ENCODE results near the gene USP15.

The USP15 gene

GRCh38 chr12:62261876-62262517 lies 1.8 kb downstream of the USP15 start:
- Histone ChIP-seq H3K4me3 (ENCODE audit: control insufficient read depth in 1 of 7, extremely low read depth in 1 of 7, insufficient read depth in 4 of 7, low read depth in 2 of 7, low read length in 6 of 7) (peak overlapping the region in 6 of 7 experiments; percentile 68 to 100 (median 94)), H3K4me1 (ENCODE audit: control extremely low read depth in 1 of 4, control insufficient read depth in 4 of 4, insufficient read depth in 4 of 4, low read length in 3 of 4) (peaks cover 34 to 87% (median 48%) of the 10 kb centered on the region in 4 experiments), H3K9me3 (ENCODE audit: control extremely low read depth in 1 of 5, control insufficient read depth in 4 of 5, insufficient read depth in 2 of 5, low read depth in 1 of 5, low read length in 4 of 5) (no peaks in the 10 kb centered on the region), H3K27me3 (replicated peaks in 2 of 5; ENCODE audit: control insufficient read depth in 4 of 5, insufficient read depth in 5 of 5, low read length in 4 of 5) (no peaks in the 10 kb centered on the region), H3K36me3 (ENCODE audit: control insufficient read depth in 4 of 4, insufficient read depth in 4 of 4, low read length in 3 of 4) (peaks cover 0 to 5% (median 0%) of the 10 kb centered on the region in 4 experiments), H3K27ac (ENCODE audit: insufficient read depth in 1 of 2, low read depth in 1 of 2, low read length in 2 of 2, poor library complexity in 1 of 2, severe bottlenecking in 2 of 2) (peak overlapping the region; percentile 96 to 98)
- ChIA-PET POLR2A (no interaction called here), CTCF (no interaction called here)
- WGBS (ENCODE audit: insufficient coverage): 52% methylated on average over 4 of the region's 10 CpGs
- no peak for DNase-seq

- H3K27ac ChIP-seq (ENCODE audit: insufficient read depth in 1 of 2, low read depth in 1 of 2, low read length in 2 of 2, poor library complexity in 1 of 2, severe bottlenecking in 2 of 2): peak overlapping the region in 1 of 2 experiments; percentile 98
- H3K36me3 ChIP-seq (ENCODE audit: control insufficient read depth in 4 of 4, insufficient read depth in 4 of 4, low read length in 3 of 4): peaks cover 0 to 5% (median 0%) of the 10 kb centered on the region in 4 experiments
- ChIA-PET CTCF (no interaction called here), POLR2A (no interaction called here)
- no peak for DNase-seq
- no peaks in the 10 kb centered on the region for H3K9me3 ChIP-seq (ENCODE audit: control extremely low read depth in 1 of 5, control insufficient read depth in 4 of 5, insufficient read depth in 2 of 5, low read depth in 1 of 5, low read length in 4 of 5)
- WGBS (ENCODE audit: insufficient coverage): no CpG with 5 or more reads among the region's 2 CpGs
- H3K4me3 ChIP-seq (ENCODE audit: control insufficient read depth in 1 of 7, extremely low read depth in 1 of 7, insufficient read depth in 4 of 7, low read depth in 2 of 7, low read length in 6 of 7): peak overlapping the region in 6 of 7 experiments; percentile 14 to 100 (median 86)
- peaks cover 36 to 86% (median 42%) of the 10 kb centered on the region in 4 experiments for H3K4me1 ChIP-seq (ENCODE audit: control extremely low read depth in 1 of 4, control insufficient read depth in 4 of 4, insufficient read depth in 4 of 4, low read length in 3 of 4)
- no peaks in the 10 kb centered on the region for H3K27me3 ChIP-seq (replicated peaks in 2 of 5; ENCODE audit: control insufficient read depth in 4 of 5, insufficient read depth in 5 of 5, low read length in 4 of 5)
These were observed 3.0 kb downstream of the USP15 start for GRCh38 chr12:62263232-62263631.

GRCh38 chr12:62263966-62264365 lies 3.8 kb downstream of the USP15 start:
- H3K4me1 ChIP-seq (ENCODE audit: control extremely low read depth in 1 of 4, control insufficient read depth in 4 of 4, insufficient read depth in 4 of 4, low read length in 3 of 4): peaks cover 35 to 86% (median 39%) of the 10 kb centered on the region in 4 experiments
- no peaks in the 10 kb centered on the region for H3K27me3 ChIP-seq (replicated peaks in 2 of 5; ENCODE audit: control insufficient read depth in 4 of 5, insufficient read depth in 5 of 5, low read length in 4 of 5)
- peak overlapping the region in 1 of 2 experiments; percentile 98 for H3K27ac ChIP-seq (ENCODE audit: insufficient read depth in 1 of 2, low read depth in 1 of 2, low read length in 2 of 2, poor library complexity in 1 of 2, severe bottlenecking in 2 of 2)
- peaks cover 0 to 5% (median 0%) of the 10 kb centered on the region in 4 experiments for H3K36me3 ChIP-seq (ENCODE audit: control insufficient read depth in 4 of 4, insufficient read depth in 4 of 4, low read length in 3 of 4)
- H3K4me3 ChIP-seq (ENCODE audit: control insufficient read depth in 1 of 7, extremely low read depth in 1 of 7, insufficient read depth in 4 of 7, low read depth in 2 of 7, low read length in 6 of 7): peak overlapping the region in 3 of 7 experiments; percentile 17 to 100 (median 91)
- WGBS (ENCODE audit: insufficient coverage): 86% methylated on average over 9 of the region's 11 CpGs
- ChIA-PET POLR2A (no interaction called here), CTCF (no interaction called here)
- no peak for DNase-seq
- H3K9me3 ChIP-seq (ENCODE audit: control extremely low read depth in 1 of 5, control insufficient read depth in 4 of 5, insufficient read depth in 2 of 5, low read depth in 1 of 5, low read length in 4 of 5): no peaks in the 10 kb centered on the region

- H3K27ac ChIP-seq (ENCODE audit: insufficient read depth in 1 of 2, low read depth in 1 of 2, low read length in 2 of 2, poor library complexity in 1 of 2, severe bottlenecking in 2 of 2): peak overlapping the region; percentile 1 to 98
- peaks cover 34 to 84% (median 40%) of the 10 kb centered on the region in 4 experiments for H3K4me1 ChIP-seq (ENCODE audit: control extremely low read depth in 1 of 4, control insufficient read depth in 4 of 4, insufficient read depth in 4 of 4, low read length in 3 of 4)
- POLR2A ChIA-PET: no interaction called here
- peaks cover 0 to 8% (median 1%) of the 10 kb centered on the region in 4 experiments for H3K36me3 ChIP-seq (ENCODE audit: control insufficient read depth in 4 of 4, insufficient read depth in 4 of 4, low read length in 3 of 4)
- peak in 1 of 3 donors; percentile 25 for DNase-seq
- CTCF ChIA-PET: interaction anchor here (2.6 kb wide), 1 partner anchor 17 kb away, joined by 8 read pairs; no protein-coding TSS in a partner anchor
- peak overlapping the region in 6 of 7 experiments; percentile 17 to 100 (median 44) for H3K4me3 ChIP-seq (ENCODE audit: control insufficient read depth in 1 of 7, extremely low read depth in 1 of 7, insufficient read depth in 4 of 7, low read depth in 2 of 7, low read length in 6 of 7)
- WGBS (ENCODE audit: insufficient coverage): no CpG with 5 or more reads among the region's 3 CpGs
- H3K27me3 ChIP-seq (replicated peaks in 2 of 5; ENCODE audit: control insufficient read depth in 4 of 5, insufficient read depth in 5 of 5, low read length in 4 of 5): no peaks in the 10 kb centered on the region
- no peaks in the 10 kb centered on the region for H3K9me3 ChIP-seq (ENCODE audit: control extremely low read depth in 1 of 5, control insufficient read depth in 4 of 5, insufficient read depth in 2 of 5, low read depth in 1 of 5, low read length in 4 of 5)
These were observed 4.5 kb downstream of the USP15 start for GRCh38 chr12:62264706-62265105.

GRCh38 chr12:62265511-62265910 lies 5.3 kb downstream of the USP15 start:
- no peaks in the 10 kb centered on the region for H3K9me3 ChIP-seq (ENCODE audit: control extremely low read depth in 1 of 5, control insufficient read depth in 4 of 5, insufficient read depth in 2 of 5, low read depth in 1 of 5, low read length in 4 of 5)
- H3K36me3 ChIP-seq (ENCODE audit: control insufficient read depth in 4 of 4, insufficient read depth in 4 of 4, low read length in 3 of 4): peaks cover 0 to 12% (median 1%) of the 10 kb centered on the region in 4 experiments
- ChIA-PET POLR2A (no interaction called here), CTCF (interaction anchor here (0.7 to 2.6 kb wide), 4 partner anchors 12 to 70 kb away, joined by 4 to 8 read pairs (median 4); no protein-coding TSS in a partner anchor)
- no peak for DNase-seq
- H3K4me3 ChIP-seq (ENCODE audit: control insufficient read depth in 1 of 7, extremely low read depth in 1 of 7, insufficient read depth in 4 of 7, low read depth in 2 of 7, low read length in 6 of 7): peak overlapping the region in 2 of 7 experiments; percentile 35 to 69
- H3K4me1 ChIP-seq (ENCODE audit: control extremely low read depth in 1 of 4, control insufficient read depth in 4 of 4, insufficient read depth in 4 of 4, low read length in 3 of 4): peaks cover 34 to 89% (median 44%) of the 10 kb centered on the region in 4 experiments
- 100% methylated on average over 3 of the region's 4 CpGs for WGBS (ENCODE audit: insufficient coverage)
- H3K27ac ChIP-seq (ENCODE audit: insufficient read depth in 1 of 2, low read depth in 1 of 2, low read length in 2 of 2, poor library complexity in 1 of 2, severe bottlenecking in 2 of 2): peak overlapping the region; percentile 38 to 98
- H3K27me3 ChIP-seq (replicated peaks in 2 of 5; ENCODE audit: control insufficient read depth in 4 of 5, insufficient read depth in 5 of 5, low read length in 4 of 5): no peaks in the 10 kb centered on the region

GRCh38 chr12:62267026-62267425 lies 6.8 kb downstream of the USP15 start:
- H3K36me3 ChIP-seq (ENCODE audit: control insufficient read depth in 4 of 4, insufficient read depth in 4 of 4, low read length in 3 of 4): peaks cover 0 to 17% (median 1%) of the 10 kb centered on the region in 4 experiments
- H3K27ac ChIP-seq (ENCODE audit: insufficient read depth in 1 of 2, low read depth in 1 of 2, low read length in 2 of 2, poor library complexity in 1 of 2, severe bottlenecking in 2 of 2): peak overlapping the region in 1 of 2 experiments; percentile 36
- no peaks in the 10 kb centered on the region for H3K27me3 ChIP-seq (replicated peaks in 2 of 5; ENCODE audit: control insufficient read depth in 4 of 5, insufficient read depth in 5 of 5, low read length in 4 of 5)
- POLR2A ChIA-PET: no interaction called here
- peaks cover 34 to 92% (median 41%) of the 10 kb centered on the region in 4 experiments for H3K4me1 ChIP-seq (ENCODE audit: control extremely low read depth in 1 of 4, control insufficient read depth in 4 of 4, insufficient read depth in 4 of 4, low read length in 3 of 4)
- CTCF ChIA-PET: interaction anchor here (1.6 to 2.6 kb wide), 3 partner anchors 13 to 50 kb away, joined by 4 to 8 read pairs (median 4); no protein-coding TSS in a partner anchor
- WGBS (ENCODE audit: insufficient coverage): no CpG with 5 or more reads among the region's 2 CpGs
- peak overlapping the region in 1 of 7 experiments; percentile 33 for H3K4me3 ChIP-seq (ENCODE audit: control insufficient read depth in 1 of 7, extremely low read depth in 1 of 7, insufficient read depth in 4 of 7, low read depth in 2 of 7, low read length in 6 of 7)
- H3K9me3 ChIP-seq (ENCODE audit: control extremely low read depth in 1 of 5, control insufficient read depth in 4 of 5, insufficient read depth in 2 of 5, low read depth in 1 of 5, low read length in 4 of 5): no peaks in the 10 kb centered on the region
- no peak for DNase-seq

GRCh38 chr12:62267480-62267879 lies 7.3 kb downstream of the USP15 start:
- WGBS (ENCODE audit: insufficient coverage): no CpG with 5 or more reads among the region's 1 CpG
- peaks cover 29 to 91% (median 37%) of the 10 kb centered on the region in 4 experiments for H3K4me1 ChIP-seq (ENCODE audit: control extremely low read depth in 1 of 4, control insufficient read depth in 4 of 4, insufficient read depth in 4 of 4, low read length in 3 of 4)
- no peaks in the 10 kb centered on the region for H3K9me3 ChIP-seq (ENCODE audit: control extremely low read depth in 1 of 5, control insufficient read depth in 4 of 5, insufficient read depth in 2 of 5, low read depth in 1 of 5, low read length in 4 of 5)
- H3K36me3 ChIP-seq (ENCODE audit: control insufficient read depth in 4 of 4, insufficient read depth in 4 of 4, low read length in 3 of 4): peaks cover 0 to 17% (median 1%) of the 10 kb centered on the region in 4 experiments
- H3K27ac ChIP-seq (ENCODE audit: insufficient read depth in 1 of 2, low read depth in 1 of 2, low read length in 2 of 2, poor library complexity in 1 of 2, severe bottlenecking in 2 of 2): peak overlapping the region in 1 of 2 experiments; percentile 36
- POLR2A ChIA-PET: no interaction called here
- peak overlapping the region in 2 of 7 experiments; percentile 7 to 31 for H3K4me3 ChIP-seq (ENCODE audit: control insufficient read depth in 1 of 7, extremely low read depth in 1 of 7, insufficient read depth in 4 of 7, low read depth in 2 of 7, low read length in 6 of 7)
- H3K27me3 ChIP-seq (replicated peaks in 2 of 5; ENCODE audit: control insufficient read depth in 4 of 5, insufficient read depth in 5 of 5, low read length in 4 of 5): no peaks in the 10 kb centered on the region
- DNase-seq: peak in 2 of 3 donors; percentile 52 to 60
- CTCF ChIA-PET: interaction anchor here (0.8 to 1.6 kb wide), 2 partner anchors 10 to 13 kb away, joined by 4 read pairs; no protein-coding TSS in a partner anchor
